Measurements from ENCODE around the gene KLRK1.
"Not testable (repeated sequence)": the region's sequence is repeated elsewhere in the genome, so short reads cannot be mapped to it uniquely, and the experiment has no call there.

- not testable (repeated sequence) for TF ChIP-seq CTCF (IDR thresholded peaks at IDR 0.05); RXRA (IDR thresholded peaks at IDR 0.05; ENCODE audit: borderline replicate concordance, low read depth); EP300 (IDR thresholded peaks at IDR 0.05; ENCODE audit: borderline replicate concordance in 1 of 2, low read depth in 1 of 2, low read length in 1 of 2); TAF1 (IDR thresholded peaks at IDR 0.05; ENCODE audit: borderline replicate concordance, low read depth, low read length); USF2 (IDR thresholded peaks at IDR 0.05; ENCODE audit: borderline replicate concordance, low read depth, low read length); JUND (IDR thresholded peaks at IDR 0.05)
Measured at GRCh38 chr12:10422159-10422558, 32.3 kb upstream of the KLRK1 start.

Data from SK-N-SH (cell line).